Kidney (tissue), 14 donors: ENCODE results near the gene ZNF841. TPM values are rescaled to one million over a fixed set of nuclear protein-coding genes. Genes with fewer than 3 reads are reported as not detected.
A peak's percentile ranks its signal among the peaks of the same experiment; 100 is the strongest.
"Not testable (repeated sequence)": the region's sequence is repeated elsewhere in the genome, so short reads cannot be mapped to it uniquely, and the experiment has no call there.

Source experiments
- DNase-seq, 5 donors: peaks; one replicate each; pipeline ENCODE4 v3.0.0-alpha.2; 2013 to 2020
- FAIRE-seq: peaks from 2 replicates; lab custom pipeline; 2012; peaks lifted over from hg19 to GRCh38; lab: Jason Lieb, UNC
- H3K27ac ChIP-seq, 2 donors: one replicate each; pipeline ENCODE4 v1.7.0; 2013; ENCODE audit warnings: low read depth in 2 of 2, low read length in 2 of 2, inconsistent platforms in 1 of 2
- H3K27me3 ChIP-seq: one replicate; pipeline ENCODE4 v1.7.1; 2013; ENCODE audit warnings: low read length, inconsistent platforms; ENCODE audit not compliant: control insufficient read depth, insufficient read depth
- H3K36me3 ChIP-seq, 3 donors: one replicate each; pipeline versions ENCODE4 v1.7.0 to v1.7.1; 2013; ENCODE audit warnings: low read length in 3 of 3, control low read depth in 1 of 3, inconsistent platforms in 1 of 3; ENCODE audit not compliant: insufficient read depth in 3 of 3, control insufficient read depth in 2 of 3
- H3K4me1 ChIP-seq, 3 donors: one replicate each; pipeline versions ENCODE4 v1.7.0 to v1.7.1; 2013; ENCODE audit warnings: low read length in 3 of 3, inconsistent platforms in 1 of 3, low read depth in 1 of 3; ENCODE audit not compliant: control insufficient read depth in 2 of 3, insufficient read depth in 2 of 3
- H3K4me3 ChIP-seq, 3 donors: one replicate each; pipeline versions ENCODE4 v1.7.0 to v1.8.1; 2013; ENCODE audit warnings: low read length in 3 of 3, control low read depth in 1 of 3, inconsistent platforms in 1 of 3
- H3K9ac ChIP-seq, 3 donors: one replicate each; pipeline versions ENCODE4 v1.7.0 to v1.7.1; 2013; ENCODE audit warnings: low read length in 3 of 3, control low read depth in 1 of 3, inconsistent platforms in 1 of 3
- H3K9me3 ChIP-seq, 3 donors: one replicate each; pipeline versions ENCODE4 v1.7.0 to v1.7.1; 2013; ENCODE audit warnings: low read length in 3 of 3, control low read depth in 1 of 3, inconsistent platforms in 1 of 3; ENCODE audit not compliant: control insufficient read depth in 2 of 3, insufficient read depth in 1 of 3
- intact Hi-C: fragments of 100-400 bp; cut with DNase I; formaldehyde crosslinking; loops from one replicate; pipeline ENCODE4 v1.11.1; 2022
- polyA plus RNA-seq: library from polyadenylated mRNA; stranded (reverse); fragments of 350-450 nt; fragmentation: Illumina TruSeq; extraction: RNeasy Lipid Tissue Mini Kit (QIAGEN cat#74804); gene quantifications from one replicate; pipeline ENCODE4 v1.2.3, GENCODE V29; 2014; ENCODE audit warnings: low read depth, low replicate concordance; ENCODE audit not compliant: insufficient read depth
- total RNA-seq: library from RNA; stranded (reverse); fragmentation: NEBNext Ultra II Directional; extraction: Animal tissue kit (Norgen Biotek cat#: 25700); gene quantifications from one replicate; pipeline ENCODE4 v1.2.1, GENCODE V29; 2021
- TF ChIP-seq, protein P1 (sequence below): IDR thresholded peaks from 3 replicates; pipeline ENCODE4 v1.5.1; 2012; ENCODE audit warnings: mild to moderate bottlenecking, moderate library complexity, borderline replicate concordance; ENCODE audit not compliant: insufficient read depth; ENCODE audit errors: extremely low read depth
- donor health status: control.
- donor health status: control.
- donor health status: control.
- donor health status: control.
- donor health status: control.
- donor health status: DM: yes; HTN: yes; CAD: no.
- donor health status: Normal renal cell carcinoma (clear cell type).

The ZNF841 gene
- total and polyA plus RNA-seq, 2 donors from 2014 or later, result 2.8 to 28.5 TPM

- Histone ChIP-seq H3K9ac (no peak overlapping the region), H3K27me3 (no peaks in the 10 kb centered on the region), H3K4me3 (peak overlapping the region in 2 of 3 donors; percentile 4 to 25), H3K27ac (no peak overlapping the region), H3K9me3 (peaks cover 23 to 68% (median 33%) of the 10 kb centered on the region in 3 donors), H3K4me1 (no peaks in the 10 kb centered on the region), H3K36me3 (peaks cover 26 to 47% (median 34%) of the 10 kb centered on the region in 3 donors)
- TF ChIP-seq, protein P1, sequence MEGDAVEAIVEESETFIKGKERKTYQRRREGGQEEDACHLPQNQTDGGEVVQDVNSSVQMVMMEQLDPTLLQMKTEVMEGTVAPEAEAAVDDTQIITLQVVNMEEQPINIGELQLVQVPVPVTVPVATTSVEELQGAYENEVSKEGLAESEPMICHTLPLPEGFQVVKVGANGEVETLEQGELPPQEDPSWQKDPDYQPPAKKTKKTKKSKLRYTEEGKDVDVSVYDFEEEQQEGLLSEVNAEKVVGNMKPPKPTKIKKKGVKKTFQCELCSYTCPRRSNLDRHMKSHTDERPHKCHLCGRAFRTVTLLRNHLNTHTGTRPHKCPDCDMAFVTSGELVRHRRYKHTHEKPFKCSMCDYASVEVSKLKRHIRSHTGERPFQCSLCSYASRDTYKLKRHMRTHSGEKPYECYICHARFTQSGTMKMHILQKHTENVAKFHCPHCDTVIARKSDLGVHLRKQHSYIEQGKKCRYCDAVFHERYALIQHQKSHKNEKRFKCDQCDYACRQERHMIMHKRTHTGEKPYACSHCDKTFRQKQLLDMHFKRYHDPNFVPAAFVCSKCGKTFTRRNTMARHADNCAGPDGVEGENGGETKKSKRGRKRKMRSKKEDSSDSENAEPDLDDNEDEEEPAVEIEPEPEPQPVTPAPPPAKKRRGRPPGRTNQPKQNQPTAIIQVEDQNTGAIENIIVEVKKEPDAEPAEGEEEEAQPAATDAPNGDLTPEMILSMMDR, result no peak
- intact Hi-C loops, result no loop called here
- DNase-seq (no peak), FAIRE-seq (no peak)
Measured at GRCh38 chr19:52066258-52066863, 29.2 kb downstream of the ZNF841 start.

- no peaks in the 10 kb centered on the region for H3K27me3 ChIP-seq
- no peaks in the 10 kb centered on the region for H3K4me1 ChIP-seq
- H3K27ac ChIP-seq, result no peak overlapping the region
- DNase-seq (no peak), FAIRE-seq (no peak)
- intact Hi-C loops, result no loop called here
- no peak overlapping the region for H3K9ac ChIP-seq
- H3K9me3 ChIP-seq, result peaks cover 22 to 66% (median 28%) of the 10 kb centered on the region in 3 donors
- peaks cover 20 to 38% (median 34%) of the 10 kb centered on the region in 3 donors for H3K36me3 ChIP-seq
- TF ChIP-seq, protein P1, result no peak
- H3K4me3 ChIP-seq, result peak overlapping the region in 2 of 3 donors; percentile 11 to 19
Measured at GRCh38 chr19:52065399-52065798, 30.2 kb downstream of the ZNF841 start.

DNA sequence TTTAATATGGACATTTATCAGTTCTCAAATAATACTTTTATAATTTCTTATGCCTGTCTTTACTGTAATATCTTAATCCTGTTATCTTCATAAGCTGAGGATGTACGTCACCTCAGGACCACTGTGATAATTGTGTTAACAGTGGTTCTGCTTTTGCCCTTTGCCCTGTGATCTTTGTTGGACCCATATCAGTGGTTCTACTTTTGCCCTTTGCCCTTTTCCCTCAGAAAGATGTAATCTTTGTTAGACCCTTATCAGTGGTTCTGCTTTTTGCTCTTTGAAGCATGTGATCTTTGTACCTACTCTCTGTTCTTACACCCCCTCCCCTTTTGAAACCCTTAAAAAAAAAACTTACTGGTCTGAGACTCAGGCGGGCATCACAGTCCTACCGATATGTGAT, 39.1 kb downstream of the ZNF841 start:
- H3K4me3 ChIP-seq, H3K27me3 ChIP-seq, intact Hi-C loops, H3K9ac ChIP-seq, FAIRE-seq, DNase-seq, H3K36me3 ChIP-seq, H3K4me1 ChIP-seq, H3K27ac ChIP-seq: not testable (repeated sequence)
- peaks cover 2 to 36% (median 3%) of the 10 kb centered on the region in 3 donors for H3K9me3 ChIP-seq

- intact Hi-C loops, FAIRE-seq: not testable (repeated sequence)
- peaks cover 3 to 28% (median 7%) of the 10 kb centered on the region in 3 donors for H3K9me3 ChIP-seq
Measured at GRCh38 chr19:52051736-52052135, 43.8 kb downstream of the ZNF841 start.

More at GRCh38 chr19:52051736-52052135, 43.8 kb downstream of the ZNF841 start:
- not testable (repeated sequence) for H3K36me3 ChIP-seq, H3K9ac ChIP-seq, H3K4me1 ChIP-seq, DNase-seq, H3K27ac ChIP-seq, H3K27me3 ChIP-seq, H3K4me3 ChIP-seq
